Heart left ventricle (tissue), 16 donors: ENCODE results near the gene IER3. TPM values are rescaled to one million over a fixed set of nuclear protein-coding genes. Genes with fewer than 3 reads are reported as not detected.
A peak's percentile ranks its signal among the peaks of the same experiment; 100 is the strongest.

Experiments used
- ATAC-seq, 4 donors: fragments of 200-7000 bp; cut with Tn5 transposase; one replicate each; pipeline ENCODE4 v1.9.1; 2020 to 2022; ENCODE audit warnings: moderate library complexity in 4 of 4, mild to moderate bottlenecking in 3 of 4, moderate number of reproducible peaks in 1 of 4
- DNase-seq, 5 donors: peaks; one replicate each; pipeline ENCODE4 v3.0.0-alpha.2; 2020
- H3K27ac ChIP-seq, 12 donors: fragments of 200-600 bp; sonication (generic) in 4 of 12; one replicate each; pipeline versions ENCODE4 v1.5.0 to v1.8.0; 2016 to 2022; ENCODE audit warnings: mild to moderate bottlenecking in 2 of 12
- H3K27me3 ChIP-seq, 9 donors: fragments of 200-600 bp; sonication (generic) in 2 of 9; one replicate each; pipeline versions ENCODE4 v1.5.1 to v1.8.0; 2016 to 2022; ENCODE audit warnings: mild to moderate bottlenecking in 3 of 9
- H3K36me3 ChIP-seq, 9 donors: fragments of 200-600 bp; sonication (generic) in 2 of 9; one replicate each; pipeline versions ENCODE4 v1.5.0 to v1.8.0; 2018 to 2022; ENCODE audit warnings: mild to moderate bottlenecking in 2 of 9
- H3K4me1 ChIP-seq, 12 donors: fragments of 200-600 bp; sonication (generic) in 4 of 12; one replicate each; pipeline versions ENCODE4 v1.5.0 to v1.8.0; 2016 to 2022; ENCODE audit warnings: mild to moderate bottlenecking in 3 of 12
- H3K4me3 ChIP-seq, 12 donors: fragments of 200-600 bp; sonication (generic) in 4 of 12; one replicate each; pipeline versions ENCODE4 v1.5.0 to v1.8.0; 2017 to 2022; ENCODE audit warnings: mild to moderate bottlenecking in 9 of 12, moderate library complexity in 4 of 12
- H3K9me3 ChIP-seq, 12 donors: fragments of 200-600 bp; sonication (generic) in 4 of 12; one replicate each; pipeline versions ENCODE4 v1.5.0 to v1.8.0; 2016 to 2022; ENCODE audit warnings: mild to moderate bottlenecking in 1 of 12
- CTCF ChIP-seq, 12 donors: fragments of 200-600 bp; sonication (generic) in 4 of 12; IDR thresholded peaks; one replicate each; pipeline versions ENCODE4 v1.5.0 to v1.8.0; 2018 to 2022; ENCODE audit warnings: antibody characterized with exemption in 12 of 12, mild to moderate bottlenecking in 5 of 12
- POLR2A ChIP-seq, 2 donors: fragments of 450-650 bp; IDR thresholded peaks; one replicate each; pipeline ENCODE4 v1.6.1; 2017; ENCODE audit warnings: antibody characterized with exemption in 2 of 2, mild to moderate bottlenecking in 2 of 2, moderate library complexity in 2 of 2
- WGBS, 4 donors: extraction: QIAGEN DNeasy Blood & Tissue Kit in 2 of 4; methylation state at CpG; one replicate each; pipeline versions ENCODE4 v1.1.5 to v1.1.7; 2013 to 2018; 5-methylcytosine and 5-hydroxymethylcytosine counted together
- intact Hi-C, 10 donors: fragments of 100-400 bp; cut with DNase I; formaldehyde crosslinking; loops; one replicate each; pipeline versions ENCODE4 v1.11.1 to v1.14.2; 2022
- polyA plus RNA-seq, 2 donors: library from polyadenylated mRNA; stranded (reverse); fragments of 200-250 nt; gene quantifications; one replicate each; pipeline ENCODE4 v1.2.3, GENCODE V29; 2013
- total RNA-seq, 9 donors: library from RNA; depleted of rRNA in 2 of 9; stranded (reverse); fragments of >200 nt in 2 of 9; fragmentation: NEBNext Ultra II Directional in 3 of 9; extraction: Animal tissue kit (Norgen Biotek cat#: 25700) in 3 of 9; gene quantifications; one replicate each; pipeline versions ENCODE4 v1.1.0 to v1.2.4, GENCODE V29; 2016 to 2023
- donor health status: ischemic (EF 13 %, LVEDD 7.1; RV severe dilation, severe dysfunction).
- donor health status: healthy with polysubstance abuse.
- donor health status: DM: no; HTN: yes; CAD: no.
- donor health status: DM: no; HTN: no; CAD: no.
- donor health status: ischemic (EF 25% LVEDD 6.9; RV normal size, moderate dysfunction).
- donor health status: ischemic (EF 25% LVEDD 5.7; RV mildly dilated, moderate dysfunction).
- donor health status: healthy.
- donor health status: DM: yes; HTN: yes; CAD: no.
- donor health status: ischemic (EF 35%, LVEDD 5.7; RV mildly dilated, moderate dysfunction).
- donor health status: nonischemic (EF 11% LVEDD 7.7; RV severe dilation, severe dysfunction).
- donor health status: DM: yes; HTN: yes; CAD: no.
- donor health status: PGD.
- donor health status: ischemic (EF 29% LVEDD 5.4; RV normal size, mild dysfunction).
- donor health status: nonischemic (EF 23%, LVEDD 6.1; RV moderate dilation, normal function).

IER3 gene
- total and polyA plus RNA-seq, 11 donors: 8.7 to 127 (median 69.8) TPM

- Histone ChIP-seq H3K27me3 (no peaks in the 10 kb centered on the region), H3K4me1 (peaks cover 0 to 14% (median 5%) of the 10 kb centered on the region in 12 donors), H3K9me3 (no peaks in the 10 kb centered on the region), H3K36me3 (peaks cover 0 to 88% (median 34%) of the 10 kb centered on the region in 9 donors), H3K4me3 (no peak overlapping the region), H3K27ac (no peak overlapping the region)
- TF ChIP-seq CTCF (IDR thresholded peaks at IDR 0.05) (no peak), POLR2A (IDR thresholded peaks at IDR 0.05) (no peak)
- 90 to 97% (median 95%) methylated on average over 4 of the region's 4 CpGs for WGBS, 4 donors
- no peak for ATAC-seq
- no peak for DNase-seq
- intact Hi-C loops: no loop called here
Observed at GRCh38 chr6:30703821-30704220, 40.5 kb downstream of the IER3 start.

- no peaks in the 10 kb centered on the region for H3K9me3 ChIP-seq
- no peak overlapping the region for H3K4me3 ChIP-seq
- intact Hi-C loops: no loop called here
- 93 to 97% (median 96%) methylated on average over 10 of the region's 10 CpGs for WGBS, 4 donors
- peaks cover 0 to 80% (median 29%) of the 10 kb centered on the region in 9 donors for H3K36me3 ChIP-seq
- DNase-seq (no peak), ATAC-seq (peak in 2 of 4 donors; percentile 9 to 31)
- TF ChIP-seq POLR2A (IDR thresholded peaks at IDR 0.05): no peak
- no peak for TF ChIP-seq CTCF (IDR thresholded peaks at IDR 0.05)
- H3K4me1 ChIP-seq: peaks cover 0 to 14% (median 5%) of the 10 kb centered on the region in 12 donors
- no peaks in the 10 kb centered on the region for H3K27me3 ChIP-seq
- no peak overlapping the region for H3K27ac ChIP-seq
Observed at GRCh38 chr6:30703011-30703410, 41.3 kb downstream of the IER3 start.

GRCh38 chr6:30700340-30700739 is 44.0 kb downstream of the IER3 start:
- H3K27me3 ChIP-seq: no peaks in the 10 kb centered on the region
- intact Hi-C loops: no loop called here
- peaks cover 0 to 10% (median 4%) of the 10 kb centered on the region in 12 donors for H3K4me1 ChIP-seq
- H3K36me3 ChIP-seq: peaks cover 0 to 55% (median 17%) of the 10 kb centered on the region in 9 donors
- H3K4me3 ChIP-seq: no peak overlapping the region
- ATAC-seq: peak in 3 of 4 donors; percentile 67 to 87 (median 83)
- 43 to 52% (median 50%) methylated on average over 4 of the region's 4 CpGs for WGBS, 4 donors
- peak in 1 of 5 donors; percentile 61 for DNase-seq
- no peaks in the 10 kb centered on the region for H3K9me3 ChIP-seq
- TF ChIP-seq CTCF (IDR thresholded peaks at IDR 0.05) (no peak), POLR2A (IDR thresholded peaks at IDR 0.05) (no peak)
- H3K27ac ChIP-seq: peak overlapping the region in 2 of 12 donors; percentile 12 to 13

GRCh38 chr6:30696432-30696831 is 47.9 kb downstream of the IER3 start:
- 88 to 98% (median 95%) methylated on average over 5 of the region's 5 CpGs for WGBS, 4 donors
- Histone ChIP-seq H3K4me1 (peaks cover 0 to 12% (median 5%) of the 10 kb centered on the region in 12 donors), H3K9me3 (no peaks in the 10 kb centered on the region), H3K36me3 (peaks cover 0 to 24% (median 4%) of the 10 kb centered on the region in 9 donors), H3K27ac (no peak overlapping the region), H3K4me3 (no peak overlapping the region), H3K27me3 (no peaks in the 10 kb centered on the region)
- intact Hi-C loops: no loop called here
- ATAC-seq: no peak
- no peak for DNase-seq
- TF ChIP-seq POLR2A (IDR thresholded peaks at IDR 0.05): no peak

Other genes starting within 250 kb of the IER3 start
- gene GNL1, start 188.1 kb downstream of the IER3 start, total RNA-seq: 10 to 100 TPM in 8 of 9 donors, 1 to 10 TPM in 1; 9.1 to 32.4 (median 17.4) TPM
- gene GNL1, start 188.1 kb downstream of the IER3 start, polyA plus RNA-seq: 10 to 100 TPM; 17.7 to 33.5 TPM
- gene PRR3, start 187.3 kb downstream of the IER3 start, total RNA-seq: 1 to 10 TPM; 1.9 to 4.5 (median 2.9) TPM
- 1 to 10 TPM; 3.4 to 3.6 TPM for gene PRR3, start 187.3 kb downstream of the IER3 start, polyA plus RNA-seq
- 10 to 100 TPM; 35.1 to 49.0 (median 39.8) TPM for gene ABCF1, start 173.1 kb downstream of the IER3 start, total RNA-seq
- gene ABCF1, start 173.1 kb downstream of the IER3 start, polyA plus RNA-seq: 10 to 100 TPM; 28.0 to 76.8 TPM
- 10 to 100 TPM; 21.7 to 44.9 (median 29.9) TPM for gene PPP1R10, start 127.3 kb downstream of the IER3 start, total RNA-seq
- gene PPP1R10, start 127.3 kb downstream of the IER3 start, polyA plus RNA-seq: 1 to 10 TPM; 9.4 to 9.6 TPM
- gene MRPS18B, start 126.7 kb downstream of the IER3 start, total RNA-seq: 100 to 1,000 TPM in 6 of 9 donors, 10 to 100 TPM in 3; 84.2 to 160 (median 122) TPM
- 100 to 1,000 TPM; 102 to 219 TPM for gene MRPS18B, start 126.7 kb downstream of the IER3 start, polyA plus RNA-seq
- 1 to 10 TPM; 1.1 to 7.0 (median 3.3) TPM for gene ATAT1, start 117.7 kb downstream of the IER3 start, total RNA-seq
- 1 to 10 TPM; 2.7 to 3.5 TPM for gene ATAT1, start 117.7 kb downstream of the IER3 start, polyA plus RNA-seq
- 10 to 100 TPM; 27.9 to 58.9 (median 47.4) TPM for gene C6orf136, start 97.4 kb downstream of the IER3 start, total RNA-seq
- gene C6orf136, start 97.4 kb downstream of the IER3 start, polyA plus RNA-seq: 10 to 100 TPM; 46.0 to 79.3 TPM
- gene DHX16, start 71.5 kb downstream of the IER3 start, total RNA-seq: 10 to 100 TPM; 17.6 to 26.1 (median 21.0) TPM
- 10 to 100 TPM; 16.1 to 39.4 TPM for gene DHX16, start 71.5 kb downstream of the IER3 start, polyA plus RNA-seq
- gene PPP1R18, start 57.9 kb downstream of the IER3 start, total RNA-seq: 10 to 100 TPM; 11.9 to 77.2 (median 18.5) TPM
- gene PPP1R18, start 57.9 kb downstream of the IER3 start, polyA plus RNA-seq: 10 to 100 TPM; 19.4 to 21.8 TPM
- 1 to 10 TPM; 2.2 to 9.6 (median 3.9) TPM for gene NRM, start 53.6 kb downstream of the IER3 start, total RNA-seq
- 1 to 10 TPM; 5.6 to 8.6 TPM for gene NRM, start 53.6 kb downstream of the IER3 start, polyA plus RNA-seq
- 10 to 100 TPM; 10.6 to 25.0 (median 17.5) TPM for gene MDC1, start 27.3 kb downstream of the IER3 start, total RNA-seq
- gene MDC1, start 27.3 kb downstream of the IER3 start, polyA plus RNA-seq: 10 to 100 TPM in 1 of 2 donors, 1 to 10 TPM in 1; 8.6 to 13.9 TPM
- 100 to 1,000 TPM; 183 to 474 (median 238) TPM for gene TUBB, start 24.2 kb downstream of the IER3 start, total RNA-seq
- 100 to 1,000 TPM; 195 to 497 TPM for gene TUBB, start 24.2 kb downstream of the IER3 start, polyA plus RNA-seq
- gene FLOT1, start 1.9 kb downstream of the IER3 start, total RNA-seq: 100 to 1,000 TPM; 166 to 282 (median 211) TPM
- 100 to 1,000 TPM; 291 to 310 TPM for gene FLOT1, start 1.9 kb downstream of the IER3 start, polyA plus RNA-seq
- 10 to 100 TPM; 18.0 to 50.0 (median 38.4) TPM for gene DDR1, start 140.0 kb upstream of the IER3 start, total RNA-seq
- gene DDR1, start 140.0 kb upstream of the IER3 start, polyA plus RNA-seq: 10 to 100 TPM; 11.8 to 14.1 TPM
- gene GTF2H4, start 163.7 kb upstream of the IER3 start, total RNA-seq: 10 to 100 TPM in 7 of 9 donors, 1 to 10 TPM in 2; 4.2 to 19.9 (median 14.5) TPM
- gene GTF2H4, start 163.7 kb upstream of the IER3 start, polyA plus RNA-seq: 10 to 100 TPM; 14.7 to 22.4 TPM
- 10 to 100 TPM; 10.7 to 28.5 (median 18.8) TPM for gene VARS2, start 169.7 kb upstream of the IER3 start, total RNA-seq
- gene VARS2, start 169.7 kb upstream of the IER3 start, polyA plus RNA-seq: 10 to 100 TPM; 12.1 to 19.7 TPM
- not detected for gene SFTA2, start 187.6 kb upstream of the IER3 start, total RNA-seq
- gene SFTA2, start 187.6 kb upstream of the IER3 start, polyA plus RNA-seq: not detected
- under 1 TPM in 1 of 9 donors, not detected in 8; 0.11 TPM for gene MUCL3, start 196.4 kb upstream of the IER3 start, total RNA-seq
- under 1 TPM in 1 of 2 donors, not detected in 1; 0.03 TPM for gene MUCL3, start 196.4 kb upstream of the IER3 start, polyA plus RNA-seq
- gene MUC21, start 239.2 kb upstream of the IER3 start, total RNA-seq: not detected
- under 1 TPM in 1 of 2 donors, not detected in 1; 0.10 TPM for gene MUC21, start 239.2 kb upstream of the IER3 start, polyA plus RNA-seq